HEK293T (cell line): ENCODE data around the gene ZIC2.

Experiments
- CTCF ChIA-PET: fragments of 350-600 bp; formaldehyde crosslinking; extraction: SDS; loops from one replicate; lab custom pipeline; 2021; ENCODE audit warnings: antibody characterized with exemption, inconsistent platforms; lab: Yijun Ruan, JAX
- POLR2A ChIA-PET: fragments of 350-600 bp; formaldehyde crosslinking; extraction: SDS; loops from one replicate; lab custom pipeline; 2020; ENCODE audit warnings: antibody characterized with exemption, inconsistent platforms; lab: Yijun Ruan, JAX
- DNase-seq: peaks from one replicate; pipeline ENCODE4 v3.0.0; 2012; ENCODE audit warnings: mixed read lengths; ENCODE audit errors: extremely low spot score
- ARNT ChIP-seq: fragments of 450-650 bp; IDR thresholded peaks from 2 replicates; pipeline ENCODE4 v1.6.1; 2017; ENCODE audit warnings: mild to moderate bottlenecking
- BHLHE40 ChIP-seq: fragments of 450-650 bp; IDR thresholded peaks from 2 replicates; pipeline ENCODE4 v1.6.1; 2016; ENCODE audit warnings: mild to moderate bottlenecking, moderate library complexity, borderline replicate concordance
- CTBP1 ChIP-seq: fragments of 450-650 bp; IDR thresholded peaks from 2 replicates; pipeline ENCODE4 v1.6.1; 2016; ENCODE audit warnings: borderline replicate concordance
- ELF4 ChIP-seq: fragments of 450-650 bp; IDR thresholded peaks from 2 replicates; pipeline ENCODE4 v1.6.1; 2017; ENCODE audit warnings: antibody characterized with exemption
- FOXA1 ChIP-seq: fragments of 450-650 bp; IDR thresholded peaks from 2 replicates; pipeline ENCODE4 v1.6.1; 2016; ENCODE audit warnings: mild to moderate bottlenecking
- FOXK2 ChIP-seq: fragments of 450-650 bp; IDR thresholded peaks from 2 replicates; pipeline ENCODE4 v1.6.1; 2016; ENCODE audit warnings: mild to moderate bottlenecking
- FOXM1 ChIP-seq: fragments of 450-650 bp; IDR thresholded peaks from 2 replicates; pipeline ENCODE4 v1.6.1; 2017; ENCODE audit warnings: mild to moderate bottlenecking, borderline replicate concordance
- HDGF ChIP-seq: fragments of 450-650 bp; IDR thresholded peaks from 2 replicates; pipeline ENCODE4 v1.6.1; 2017; ENCODE audit warnings: antibody characterized with exemption, borderline replicate concordance
- L3MBTL2 ChIP-seq: fragments of 450-650 bp; conservative IDR thresholded peaks from 2 replicates; pipeline ENCODE4 v1.6.1; 2016; ENCODE audit warnings: mild to moderate bottlenecking
- LEF1 ChIP-seq: fragments of 450-650 bp; IDR thresholded peaks from 2 replicates; pipeline ENCODE4 v1.6.1; 2017; ENCODE audit warnings: mild to moderate bottlenecking, borderline replicate concordance
- NFRKB ChIP-seq: fragments of 450-650 bp; IDR thresholded peaks from 2 replicates; pipeline ENCODE4 v1.6.1; 2016; ENCODE audit warnings: mild to moderate bottlenecking, moderate library complexity
- PKNOX1 ChIP-seq: fragments of 450-650 bp; IDR thresholded peaks from 2 replicates; pipeline ENCODE4 v1.6.1; 2016
- SP1 ChIP-seq: fragments of 450-650 bp; IDR thresholded peaks from 2 replicates; pipeline ENCODE4 v1.6.1; 2017
- SUZ12 ChIP-seq: fragments of 450-650 bp; IDR thresholded peaks from 2 replicates; pipeline ENCODE4 v1.6.1; 2016; ENCODE audit warnings: mild to moderate bottlenecking
- TARDBP ChIP-seq: fragments of 450-650 bp; IDR thresholded peaks from 2 replicates; pipeline ENCODE4 v1.6.1; 2016
- ZNF384 ChIP-seq: fragments of 450-650 bp; IDR thresholded peaks from 2 replicates; pipeline ENCODE4 v1.6.1; 2016

The ZIC2 gene

GRCh38 chr13:99966064-99966805, 15.3 kb upstream of the ZIC2 start:
- no peak for TF ChIP-seq TARDBP
- no peak for TF ChIP-seq PKNOX1
- no peak for TF ChIP-seq ELF4
- TF ChIP-seq FOXA1, result no peak
- no peak for TF ChIP-seq FOXK2
- no peak for TF ChIP-seq NFRKB
- no peak for TF ChIP-seq CTBP1
- TF ChIP-seq SP1, result no peak
- no peak for TF ChIP-seq LEF1
- no peak for TF ChIP-seq ZNF384
- TF ChIP-seq FOXM1, result no peak
- no peak for TF ChIP-seq SUZ12
- TF ChIP-seq L3MBTL2, result no peak
- no peak for TF ChIP-seq BHLHE40
- TF ChIP-seq HDGF, result no peak
- no peak for TF ChIP-seq ARNT
- DNase-seq, result no peak
- ChIA-PET CTCF (no interaction called here), POLR2A (interaction anchor here (1.1 to 2.2 kb wide), 5 partner anchors 11 to 21 kb away, joined by 4 to 15 read pairs (median 4); partner anchors contain the start of gene ZIC2)

- ChIA-PET CTCF (interaction anchor here (0.6 to 1.0 kb wide), 3 partner anchors 20 to 312 kb away, joined by 3 read pairs; no protein-coding TSS in a partner anchor), POLR2A (interaction anchor here (1.2 to 2.2 kb wide), 6 partner anchors 13 to 57 kb away, joined by 3 to 15 read pairs (median 4); partner anchors contain the start of gene ZIC2)
- TF ChIP-seq BHLHE40, result no peak
- no peak for DNase-seq
These were observed 14.1 kb upstream of the ZIC2 start for GRCh38 chr13:99967498-99967868.

- ChIA-PET POLR2A (interaction anchor here (1.2 to 2.2 kb wide), 5 partner anchors 13 to 58 kb away, joined by 3 to 15 read pairs (median 4); partner anchors contain the start of gene ZIC2), CTCF (interaction anchor here (0.6 to 1.0 kb wide), 3 partner anchors 20 to 313 kb away, joined by 3 read pairs; no protein-coding TSS in a partner anchor)
- no peak for TF ChIP-seq CTBP1
- TF ChIP-seq SUZ12, result no peak
- no peak for TF ChIP-seq TARDBP
- TF ChIP-seq SP1, result no peak
- no peak for TF ChIP-seq FOXM1
- no peak for TF ChIP-seq ARNT
- TF ChIP-seq LEF1, result no peak
- no peak for TF ChIP-seq NFRKB
- no peak for TF ChIP-seq FOXA1
- no peak for TF ChIP-seq ELF4
- TF ChIP-seq BHLHE40, result no peak
- TF ChIP-seq ZNF384, result no peak
- no peak for TF ChIP-seq FOXK2
- no peak for TF ChIP-seq HDGF
- TF ChIP-seq L3MBTL2, result no peak
- TF ChIP-seq PKNOX1, result no peak
- DNase-seq, result no peak
These were observed 13.6 kb upstream of the ZIC2 start for GRCh38 chr13:99967869-99968520.

GRCh38 chr13:99968521-99969452, 12.8 kb upstream of the ZIC2 start:
- ChIA-PET POLR2A (interaction anchor here (1.2 to 2.2 kb wide), 5 partner anchors 12 to 58 kb away, joined by 3 to 15 read pairs (median 4); partner anchors contain the start of gene ZIC2), CTCF (no interaction called here)
- TF ChIP-seq CTBP1 (peak; percentile 50; the same call in 1 of the 2 replicates), ZNF384 (no peak), PKNOX1 (peak; percentile 79), SP1 (no peak), TARDBP (no peak), ARNT (no peak), FOXM1 (no peak), SUZ12 (no peak)
- DNase-seq, result no peak

GRCh38 chr13:99969453-99969918, 12.1 kb upstream of the ZIC2 start:
- ChIA-PET CTCF (interaction anchor here (0.7 to 1.3 kb wide), 2 partner anchors 53 to 56 kb away, joined by 3 read pairs; no protein-coding TSS in a partner anchor), POLR2A (interaction anchor here (0.8 to 2.8 kb wide), 4 partner anchors 11 to 53 kb away, joined by 3 to 66 read pairs (median 18); partner anchors contain the start of gene ZIC2)
- DNase-seq, result no peak
- no peak for TF ChIP-seq SUZ12
- no peak for TF ChIP-seq FOXK2
- no peak for TF ChIP-seq CTBP1
- TF ChIP-seq ELF4, result no peak
- TF ChIP-seq SP1, result no peak
- TF ChIP-seq TARDBP, result no peak
- TF ChIP-seq BHLHE40, result no peak
- TF ChIP-seq ARNT, result no peak
- no peak for TF ChIP-seq LEF1
- no peak for TF ChIP-seq L3MBTL2
- no peak for TF ChIP-seq NFRKB
